ENCODE data around the gene ARHGEF19.
"Not testable (repeated sequence)": the region's sequence is repeated elsewhere in the genome, so short reads cannot be mapped to it uniquely, and the experiment has no call there.

The ARHGEF19 gene

GRCh38 chr1:16202281-16203210 is 9.9 kb downstream of the ARHGEF19 start:
- no peak for DNase-seq

- no peak for DNase-seq
Measured at GRCh38 chr1:16199700-16200099, 12.8 kb downstream of the ARHGEF19 start.

GRCh38 chr1:16199157-16199501 is 13.3 kb downstream of the ARHGEF19 start:
- DNase-seq = no peak

DNA sequence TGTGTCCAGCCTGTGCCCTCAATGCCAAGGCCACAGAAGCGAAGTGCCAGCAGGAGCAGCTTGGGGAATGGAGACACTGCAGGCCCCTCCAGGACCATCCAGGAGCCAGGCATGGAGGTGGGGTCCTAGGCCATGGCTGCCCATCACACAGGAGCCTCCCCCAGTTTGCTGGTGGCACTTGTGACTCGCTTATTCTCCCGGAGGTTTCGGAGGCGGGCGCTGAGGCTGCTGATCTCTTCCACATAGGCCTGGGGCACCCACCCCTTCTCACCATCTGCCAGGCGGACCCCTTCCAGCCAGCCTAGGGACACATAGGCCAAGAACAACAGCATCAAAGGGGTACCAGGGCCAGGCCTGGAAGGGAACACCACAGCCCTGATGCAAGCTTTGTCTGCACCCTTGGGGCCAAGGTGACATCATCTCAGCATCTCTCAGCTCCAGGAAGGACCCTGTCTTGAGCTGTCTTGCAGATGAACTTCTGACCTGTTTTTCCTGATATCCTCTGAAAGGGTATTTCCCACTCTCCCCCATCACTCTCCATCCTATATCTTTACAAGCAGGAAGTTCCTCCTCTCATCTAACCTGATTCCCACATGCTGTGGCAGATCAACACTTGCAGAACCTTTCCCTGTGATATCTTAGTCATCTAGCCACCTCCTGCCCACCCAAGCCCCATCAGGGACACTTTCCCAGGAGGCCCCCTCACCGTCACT is 13.9 kb downstream of the ARHGEF19 start:
- no peak for DNase-seq

GRCh38 chr1:16196874-16197273 is 15.6 kb downstream of the ARHGEF19 start:
- DNase-seq = no peak

- DNase-seq = not testable (repeated sequence)
Measured at GRCh38 chr1:16196139-16196538, 16.3 kb downstream of the ARHGEF19 start.

GRCh38 chr1:16195518-16195905 is 16.9 kb downstream of the ARHGEF19 start:
- DNase-seq = no peak

DNA sequence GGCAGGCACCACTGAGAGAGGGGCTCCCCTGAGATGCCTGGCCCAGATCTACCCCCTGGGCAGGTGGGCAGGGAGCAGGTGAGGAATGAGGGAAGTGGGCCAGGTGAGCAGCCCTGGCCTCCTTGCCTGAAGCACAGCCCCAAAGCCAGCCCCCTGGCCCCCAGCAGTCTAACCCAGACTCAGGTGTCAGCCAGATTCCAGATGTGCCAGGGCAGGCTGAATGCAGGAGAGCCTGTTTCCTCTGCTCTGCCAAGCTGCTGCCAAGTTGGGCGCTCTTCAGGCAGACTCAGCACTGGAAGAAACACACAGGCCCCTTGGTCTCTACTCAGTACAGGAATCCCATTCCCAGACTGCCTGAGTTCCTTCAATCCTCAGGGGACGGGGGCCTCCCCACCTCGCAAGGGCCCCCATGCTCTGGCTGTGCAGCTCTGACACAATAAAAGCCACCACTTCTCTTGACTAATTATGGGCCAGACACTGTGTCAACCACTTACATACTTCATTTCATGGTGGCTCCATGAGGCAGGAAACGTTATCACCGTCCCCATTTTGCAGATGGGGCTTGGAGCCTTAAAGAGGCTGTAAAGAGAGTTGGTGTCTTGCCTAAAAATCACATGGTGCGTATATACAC is 20.4 kb downstream of the ARHGEF19 start:
- no peak for DNase-seq

- no peak for DNase-seq
Measured at GRCh38 chr1:16191309-16191708, 21.1 kb downstream of the ARHGEF19 start.

DNA sequence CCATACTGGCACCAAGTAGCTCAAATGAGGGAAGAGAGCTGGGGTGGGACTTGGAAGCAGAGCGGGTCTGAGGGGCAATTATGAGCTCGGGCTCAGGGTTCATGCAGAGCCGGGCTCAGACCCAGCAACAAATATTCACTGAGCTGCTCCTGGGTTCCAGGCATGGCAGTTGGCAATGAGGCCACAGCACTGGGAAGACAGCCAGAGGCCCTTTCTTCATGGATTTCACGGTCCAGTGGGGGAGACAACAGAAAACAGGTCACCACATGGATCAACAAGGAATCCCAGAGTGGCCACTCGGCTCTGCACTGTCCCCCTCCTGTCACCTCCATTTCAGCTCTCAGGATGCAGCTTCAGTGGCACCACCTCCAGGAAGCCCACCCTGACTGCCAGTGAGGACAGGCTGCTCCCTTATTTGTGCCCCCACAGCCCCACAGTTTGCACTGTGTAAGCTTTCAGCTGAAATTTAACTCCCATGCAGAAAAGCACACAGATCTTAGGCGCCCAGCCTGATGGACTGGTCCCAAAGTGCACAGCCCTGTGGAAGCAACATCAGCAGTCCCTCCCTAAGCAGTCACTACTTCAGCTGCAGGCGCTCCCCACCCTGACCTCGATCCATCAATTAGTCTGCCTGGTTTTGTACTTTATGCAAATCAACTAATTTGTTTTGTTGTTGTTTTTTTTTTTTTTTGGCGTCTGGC is 22.4 kb downstream of the ARHGEF19 start:
- DNase-seq = peak; percentile 16

- DNase-seq = no peak
Measured at GRCh38 chr1:16189003-16189402, 23.4 kb downstream of the ARHGEF19 start.

- peak; percentile 64 for DNase-seq
Measured at GRCh38 chr1:16187748-16188401, 24.6 kb downstream of the ARHGEF19 start.

- DNase-seq = no peak
Measured at GRCh38 chr1:16186655-16187235, 25.7 kb downstream of the ARHGEF19 start.

- peak; percentile 26 for DNase-seq
Measured at GRCh38 chr1:16184557-16185303, 27.7 kb downstream of the ARHGEF19 start.

GRCh38 chr1:16183765-16184556 is 28.5 kb downstream of the ARHGEF19 start:
- no peak for DNase-seq

DNA sequence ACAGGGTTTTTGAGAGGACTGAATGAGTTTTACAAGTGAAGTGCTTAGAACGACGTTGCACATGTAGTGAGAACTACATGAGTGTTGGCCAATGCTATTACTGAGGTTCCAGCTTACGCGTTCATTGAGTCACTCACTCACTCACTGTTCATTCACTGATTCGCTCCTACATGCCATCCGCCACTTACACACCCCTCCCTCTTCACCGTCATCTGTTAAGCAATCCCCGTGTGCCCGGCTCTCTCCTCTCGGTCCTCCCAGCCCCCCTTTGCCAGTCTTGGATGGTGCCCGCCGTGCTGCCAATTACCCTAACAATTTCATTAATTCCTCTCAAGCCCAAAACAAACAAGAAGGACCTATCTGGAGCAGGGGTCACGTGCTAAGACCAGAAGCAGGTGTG is 29.3 kb downstream of the ARHGEF19 start:
- DNase-seq = no peak

- no peak for DNase-seq
Measured at GRCh38 chr1:16181887-16182719, 30.3 kb downstream of the ARHGEF19 start.

GRCh38 chr1:16180291-16180824 is 32.1 kb downstream of the ARHGEF19 start:
- no peak for DNase-seq
